Activated CD4-positive, alpha-beta T cell treated with anti-CD3 and anti-CD28 coated beads, Interleukin-10, Interleukin-2, amounts not matched to agents 100 ng/mL and 50 ng/mL, durations not matched to agents 16 hours and 8 hours (primary cell): ENCODE results near the gene FBLN5.
A peak's percentile ranks its signal among the peaks of the same experiment; 100 is the strongest.

ENCODE experiments used
- DNase-seq: peaks from one replicate; pipeline ENCODE4 v3.0.0-alpha.2; 2020

The FBLN5 gene, protein sequence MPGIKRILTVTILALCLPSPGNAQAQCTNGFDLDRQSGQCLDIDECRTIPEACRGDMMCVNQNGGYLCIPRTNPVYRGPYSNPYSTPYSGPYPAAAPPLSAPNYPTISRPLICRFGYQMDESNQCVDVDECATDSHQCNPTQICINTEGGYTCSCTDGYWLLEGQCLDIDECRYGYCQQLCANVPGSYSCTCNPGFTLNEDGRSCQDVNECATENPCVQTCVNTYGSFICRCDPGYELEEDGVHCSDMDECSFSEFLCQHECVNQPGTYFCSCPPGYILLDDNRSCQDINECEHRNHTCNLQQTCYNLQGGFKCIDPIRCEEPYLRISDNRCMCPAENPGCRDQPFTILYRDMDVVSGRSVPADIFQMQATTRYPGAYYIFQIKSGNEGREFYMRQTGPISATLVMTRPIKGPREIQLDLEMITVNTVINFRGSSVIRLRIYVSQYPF

DNA sequence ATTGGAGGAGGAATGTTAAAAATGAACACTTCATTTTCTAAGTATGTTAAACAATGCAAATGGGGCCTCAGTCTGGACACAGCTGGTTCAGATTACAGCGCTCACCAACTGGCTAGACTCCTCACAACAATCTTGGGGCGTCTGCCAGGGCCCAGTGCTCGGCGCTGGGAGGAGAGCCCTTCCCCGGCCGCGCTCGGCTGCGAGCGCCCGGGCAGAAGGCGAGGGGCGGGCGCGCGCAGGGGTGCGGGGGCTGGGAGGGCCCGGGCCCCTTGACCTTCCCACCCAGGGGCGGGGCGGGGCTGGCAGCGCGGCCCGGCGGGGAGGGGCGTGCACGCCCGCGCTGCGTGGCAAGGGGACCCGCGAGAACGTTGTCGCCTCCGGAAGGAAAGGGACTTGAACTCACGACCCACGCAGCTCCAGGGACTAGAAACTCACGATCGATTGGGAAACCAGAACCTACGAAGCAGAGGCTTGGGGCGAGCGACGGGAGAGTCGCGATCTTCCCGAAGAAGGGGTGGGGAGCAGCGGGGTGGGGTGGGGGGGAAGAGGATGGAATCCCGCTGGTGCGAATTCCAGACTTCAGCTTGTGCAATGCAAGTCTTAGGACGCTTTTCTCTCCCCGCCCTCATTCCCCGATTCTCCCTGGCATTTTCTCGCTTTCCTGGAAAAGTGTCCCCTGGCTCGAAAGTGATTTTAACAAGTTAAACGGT is at the start of gene FBLN5:
Gene FBLN5 (minus strand): TSS at position 220 of the 710 bp plus-strand sequence. CDS start 465 bp downstream, outside the sequence.
- DNase-seq, result peak; percentile 46

DNA sequence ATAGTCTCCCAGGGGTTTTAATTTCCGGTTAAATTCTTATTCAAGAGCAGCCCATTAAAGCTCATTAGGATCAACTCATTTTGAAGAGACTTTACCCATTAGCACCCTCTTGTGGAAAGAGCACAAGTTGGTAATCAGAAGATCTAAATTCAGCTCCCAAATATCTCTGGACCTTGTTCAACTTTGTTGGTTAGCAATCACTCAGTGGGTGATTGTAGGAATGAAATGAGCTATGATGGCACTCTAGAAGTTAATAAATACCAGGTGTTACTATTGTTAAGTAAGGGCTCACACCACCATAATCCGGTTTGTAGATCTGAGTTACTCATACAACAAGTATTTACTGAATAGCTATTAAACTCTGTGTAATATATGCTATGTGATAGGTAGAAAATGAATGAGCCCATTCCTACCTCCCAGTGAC is 49.5 kb upstream of the FBLN5 start:
- DNase-seq, result peak; percentile 70

DNA sequence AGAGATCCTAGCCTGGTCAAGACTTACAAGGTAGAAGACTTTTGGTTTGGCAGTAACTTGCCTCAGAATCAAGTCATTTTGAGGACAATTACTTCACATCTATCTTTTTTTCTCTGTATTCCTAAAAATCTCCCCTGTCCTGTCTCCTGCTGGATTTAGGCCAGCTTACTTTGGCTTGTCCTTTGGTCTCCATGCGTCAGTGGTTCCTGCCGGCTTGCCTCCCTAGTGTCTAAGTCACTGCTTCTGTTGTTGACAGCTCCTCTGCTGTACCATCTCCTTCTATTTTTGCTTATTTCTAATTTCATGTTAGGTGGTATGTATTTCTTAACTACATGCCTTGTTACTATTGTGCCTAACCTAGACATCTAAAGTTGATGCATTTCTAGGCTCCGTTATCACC is 39.7 kb upstream of the FBLN5 start:
- DNase-seq, result no peak

DNA sequence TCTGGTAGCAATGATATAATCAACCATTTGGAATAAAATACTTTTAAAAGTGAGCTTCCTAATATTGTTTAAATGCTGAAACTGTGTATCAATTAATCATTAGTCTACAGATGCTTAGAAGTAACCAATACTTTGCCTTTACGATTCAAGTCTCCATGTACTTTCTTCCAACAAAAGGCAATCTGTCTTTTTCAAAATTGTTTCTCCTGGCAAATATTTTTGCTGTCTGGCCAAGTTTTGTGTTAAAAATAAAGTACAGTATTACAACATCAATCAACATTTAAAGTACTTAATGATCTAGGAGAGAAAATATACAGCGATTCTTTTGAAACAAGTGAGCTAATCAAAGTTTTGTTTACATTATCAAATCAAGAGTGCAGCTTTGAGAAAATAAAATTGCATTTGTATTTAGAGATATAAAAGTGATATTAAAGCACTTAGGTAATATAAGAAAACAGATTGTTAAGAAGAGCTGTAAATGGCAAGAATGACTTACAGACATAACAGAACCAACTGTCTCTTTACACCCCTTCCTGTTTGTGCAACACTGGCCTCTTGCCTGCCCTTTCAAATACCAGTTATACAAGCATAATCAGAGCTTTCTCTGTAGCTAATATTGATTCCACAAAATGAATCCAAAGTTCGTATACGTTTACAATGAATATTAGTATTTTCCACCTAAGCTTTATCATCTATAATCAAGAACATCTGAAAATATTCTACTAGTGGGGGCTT is 38.2 kb upstream of the FBLN5 start:
- DNase-seq, result no peak

DNA sequence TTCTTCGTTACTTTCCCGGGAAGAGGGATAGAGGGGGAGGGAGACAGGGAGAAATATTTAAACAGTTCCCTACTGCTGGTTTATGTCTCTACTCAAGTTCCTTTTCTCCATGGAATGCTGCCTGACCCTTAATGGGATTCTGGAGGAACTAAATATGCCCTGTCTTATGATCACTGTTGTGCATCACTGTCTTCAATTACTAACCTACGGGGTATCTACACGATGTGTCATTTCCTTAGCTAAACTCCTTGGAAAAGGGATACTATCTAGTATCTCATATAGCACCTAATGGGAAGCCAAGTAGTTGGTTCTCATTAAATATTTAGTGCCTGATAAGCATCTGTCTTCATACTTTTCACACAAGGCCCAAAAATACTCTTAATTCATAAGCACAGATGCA is 37.5 kb upstream of the FBLN5 start:
- no peak for DNase-seq

DNA sequence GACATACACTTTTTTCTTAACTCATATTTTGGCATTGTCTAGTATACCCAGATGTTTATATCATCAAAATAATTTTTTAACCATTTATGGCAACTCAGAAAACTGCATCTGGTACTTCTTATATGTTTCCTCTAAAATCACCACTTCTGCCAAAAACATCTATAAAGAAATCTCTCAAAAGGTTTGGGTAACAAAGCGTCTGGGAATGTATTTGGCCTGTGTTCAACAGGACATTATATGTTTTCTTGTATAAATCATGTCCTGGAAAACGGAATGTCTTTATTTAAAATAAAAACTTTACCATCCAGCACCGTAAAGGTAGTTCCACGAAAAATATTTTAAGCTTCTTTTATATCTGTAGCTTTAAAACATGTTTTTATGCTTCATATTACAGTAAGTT is 36.1 kb upstream of the FBLN5 start:
- DNase-seq, result no peak

DNA sequence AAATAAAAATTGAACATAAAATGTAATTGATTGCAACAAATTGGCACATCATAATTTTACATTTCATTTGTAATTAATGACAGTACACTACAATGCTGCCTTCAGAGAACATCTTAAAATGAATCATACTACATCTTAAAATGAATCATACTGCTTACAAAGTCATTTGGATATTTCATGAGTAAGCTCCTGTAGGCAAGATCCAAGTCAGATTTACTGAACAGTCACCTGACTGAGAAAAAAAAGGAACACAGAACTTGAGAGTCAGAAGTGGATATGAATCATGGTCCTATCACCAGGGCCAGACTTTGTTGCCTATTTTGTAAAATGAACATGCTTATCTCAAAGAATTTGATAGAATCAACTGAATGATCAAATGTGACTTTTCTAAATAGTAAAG is 32.7 kb upstream of the FBLN5 start:
- peak; percentile 92 for DNase-seq

DNA sequence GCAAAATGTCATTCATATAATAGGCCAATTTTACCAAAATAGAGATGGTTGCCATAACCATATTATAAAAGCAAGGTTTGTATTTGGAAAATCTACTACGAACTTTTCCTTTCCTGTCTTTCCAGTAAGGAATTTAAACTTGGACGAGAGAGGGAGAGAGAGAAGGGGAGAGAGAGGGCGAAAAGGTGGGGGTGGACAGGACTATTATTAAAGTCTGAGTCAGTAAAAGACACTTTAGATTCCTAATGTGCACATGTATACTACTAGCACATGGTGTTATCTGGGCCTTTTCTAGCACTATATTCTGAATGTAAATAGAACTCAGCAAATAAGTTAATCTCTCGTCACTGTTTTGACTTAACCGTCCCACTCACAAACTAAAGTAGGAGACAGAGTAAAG is 30.4 kb upstream of the FBLN5 start:
- DNase-seq, result no peak

DNA sequence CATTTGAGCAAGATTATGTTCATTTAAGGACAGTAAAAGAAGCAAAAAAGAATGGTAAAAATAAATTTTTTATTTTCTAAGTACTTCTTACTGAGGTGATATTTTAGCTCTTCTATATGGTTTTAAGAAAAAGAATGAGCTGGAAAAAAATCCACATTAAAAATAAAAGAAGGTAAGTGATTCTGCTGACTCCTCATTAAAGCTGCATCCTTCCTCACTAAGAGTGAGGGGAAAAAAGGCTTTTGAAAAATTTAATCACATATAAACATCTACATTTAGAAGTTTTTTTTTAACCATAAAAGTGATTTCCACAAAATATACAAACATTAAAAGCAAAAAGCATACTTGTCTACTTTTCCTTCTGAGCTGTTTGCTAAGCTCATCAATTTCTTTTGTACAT is 28.3 kb upstream of the FBLN5 start:
- DNase-seq, result no peak

DNA sequence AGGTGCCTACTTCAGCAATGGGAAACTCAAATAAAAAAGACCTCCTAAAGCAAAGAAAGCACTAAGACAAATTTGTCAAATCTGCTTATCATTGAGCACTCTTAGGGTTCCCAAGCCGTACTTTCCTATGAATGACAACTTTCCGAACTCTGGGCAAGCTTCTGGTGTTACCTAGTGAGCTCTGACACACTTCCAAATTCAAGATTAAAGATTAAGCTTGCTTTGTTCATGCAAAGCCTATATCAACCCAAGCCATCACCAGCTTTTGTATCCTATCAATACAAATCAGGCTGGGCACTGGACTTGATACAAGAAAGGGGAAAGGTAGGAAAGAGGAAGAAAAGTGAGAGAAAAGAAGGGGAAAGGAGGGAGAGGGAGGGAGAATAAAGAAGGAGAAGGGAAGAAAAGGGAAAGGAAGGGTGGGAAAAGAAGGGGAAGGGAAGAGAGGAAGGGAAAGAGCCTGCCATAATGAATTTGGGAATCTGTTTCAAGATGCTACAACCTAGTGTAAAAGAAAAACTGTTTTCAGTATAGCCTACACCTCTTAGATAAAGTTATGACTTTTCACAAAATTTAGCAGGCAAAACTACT is 23.8 kb upstream of the FBLN5 start:
- no peak for DNase-seq

DNA sequence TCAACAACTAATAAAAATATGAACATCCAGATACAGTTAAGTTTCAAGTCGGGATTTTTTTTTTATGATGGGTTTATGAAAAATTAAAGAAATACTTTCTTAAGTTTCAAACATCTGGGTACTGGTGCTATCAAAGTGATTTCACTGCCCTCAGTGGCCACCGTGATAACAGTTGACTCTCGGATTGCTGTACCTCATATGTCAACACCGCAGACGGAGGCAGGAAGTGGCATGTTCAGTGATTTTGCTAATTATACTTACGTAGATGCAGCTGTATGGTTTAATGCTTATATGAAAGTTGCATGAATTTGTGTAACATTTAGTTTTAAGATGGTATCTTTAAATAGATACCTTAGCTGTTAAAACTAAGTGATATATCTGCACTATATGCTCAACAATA is 20.8 kb upstream of the FBLN5 start:
- peak; percentile 63 for DNase-seq

DNA sequence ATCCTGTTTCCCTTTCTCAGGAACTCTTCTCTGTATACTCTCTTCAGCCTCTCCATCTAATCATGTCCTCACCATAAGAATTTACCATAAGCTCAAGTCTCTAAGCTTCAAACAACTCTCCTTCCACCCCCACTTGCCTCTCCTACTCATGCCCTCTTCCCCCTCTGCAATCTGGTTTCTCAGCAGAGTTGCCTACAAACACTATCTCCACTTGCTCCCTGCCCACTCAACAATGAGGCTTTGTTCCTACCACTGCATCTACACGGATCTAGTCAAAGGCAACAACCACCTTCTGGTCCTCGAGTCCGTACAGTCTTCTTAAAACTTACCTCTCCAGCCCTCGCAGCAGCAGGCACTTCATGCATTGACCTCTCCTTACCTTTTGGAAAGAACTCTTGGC is 17.2 kb upstream of the FBLN5 start:
- DNase-seq, result no peak

DNA sequence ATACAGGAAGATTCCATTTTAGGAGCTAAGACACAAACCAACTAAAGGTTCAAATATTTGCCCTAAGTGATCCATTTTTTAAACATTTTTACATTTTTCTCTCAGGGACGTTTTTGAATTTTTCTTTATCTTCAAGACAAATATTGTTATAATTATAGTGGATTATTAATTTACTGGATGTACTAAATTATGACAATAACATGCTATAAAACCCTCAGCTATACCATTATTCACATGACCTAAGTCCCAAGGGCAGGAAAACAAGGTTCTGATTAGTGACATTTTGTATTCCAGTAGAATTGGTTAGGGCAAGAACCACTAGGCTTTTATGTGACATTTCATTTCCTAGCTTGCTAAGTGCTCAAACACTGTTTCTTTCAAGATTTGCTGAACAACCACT is 16.5 kb upstream of the FBLN5 start:
- no peak for DNase-seq

DNA sequence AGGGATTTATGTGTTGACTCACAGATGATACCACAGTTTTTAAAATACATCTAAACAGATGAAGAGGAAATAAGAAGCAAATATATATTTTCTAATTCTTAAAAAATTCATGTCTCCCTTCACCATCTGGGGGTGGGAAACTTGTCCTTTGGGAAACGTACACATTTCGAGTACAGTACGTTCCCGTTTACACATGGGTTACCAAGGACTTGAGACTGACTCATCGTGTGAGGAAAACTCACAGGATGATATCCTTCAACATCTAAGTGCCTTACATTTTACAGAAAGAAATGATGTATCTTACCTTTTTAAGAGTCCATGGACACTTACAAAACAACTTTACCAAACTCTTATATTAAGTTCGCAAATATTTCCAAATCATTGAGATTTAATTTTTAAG is 16.0 kb upstream of the FBLN5 start:
- DNase-seq, result no peak

DNA sequence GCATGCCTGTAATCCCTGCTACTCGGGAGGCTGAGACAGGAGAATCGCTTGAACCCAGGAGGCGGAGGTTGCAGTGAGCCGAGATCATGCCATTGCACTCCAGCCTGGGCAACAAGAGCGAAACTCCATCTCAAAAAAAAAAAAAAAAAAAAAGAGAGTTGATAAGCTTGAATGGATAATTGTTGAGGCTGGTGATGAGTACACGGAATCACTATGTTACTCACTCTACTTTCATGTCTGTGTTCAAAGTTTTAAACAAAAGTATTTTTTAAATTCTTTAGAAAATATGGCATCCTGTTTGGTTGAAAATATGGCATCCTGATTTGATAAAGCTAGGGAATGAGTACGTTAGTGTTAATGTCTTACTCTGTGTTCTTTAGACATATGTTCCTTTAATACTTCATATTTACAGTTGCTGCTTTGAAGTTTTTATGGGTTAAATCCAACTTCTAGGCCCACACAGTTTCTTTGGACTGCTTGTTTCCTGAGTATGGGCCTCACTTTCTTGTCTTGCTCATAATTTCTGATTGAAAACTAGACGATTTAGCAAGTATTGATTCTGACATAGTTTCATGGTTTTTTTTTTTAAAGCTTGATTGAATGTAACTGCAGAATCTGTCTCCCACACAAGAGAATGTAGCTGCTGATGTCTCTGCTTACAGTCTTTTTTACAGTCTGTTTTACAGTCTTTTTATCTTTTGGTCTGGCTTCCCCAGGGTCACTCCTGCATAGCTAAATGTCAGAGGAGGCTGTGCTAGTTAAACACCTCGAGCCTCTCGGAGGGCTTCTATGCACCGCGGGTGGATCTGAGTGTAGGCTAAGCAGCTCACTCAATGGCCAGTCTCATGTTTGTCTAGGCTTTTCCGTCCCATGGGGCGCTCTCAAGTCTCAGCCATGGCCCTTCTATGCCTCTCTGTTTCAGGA is 14.1 kb upstream of the FBLN5 start:
- DNase-seq, result peak; percentile 37

DNA sequence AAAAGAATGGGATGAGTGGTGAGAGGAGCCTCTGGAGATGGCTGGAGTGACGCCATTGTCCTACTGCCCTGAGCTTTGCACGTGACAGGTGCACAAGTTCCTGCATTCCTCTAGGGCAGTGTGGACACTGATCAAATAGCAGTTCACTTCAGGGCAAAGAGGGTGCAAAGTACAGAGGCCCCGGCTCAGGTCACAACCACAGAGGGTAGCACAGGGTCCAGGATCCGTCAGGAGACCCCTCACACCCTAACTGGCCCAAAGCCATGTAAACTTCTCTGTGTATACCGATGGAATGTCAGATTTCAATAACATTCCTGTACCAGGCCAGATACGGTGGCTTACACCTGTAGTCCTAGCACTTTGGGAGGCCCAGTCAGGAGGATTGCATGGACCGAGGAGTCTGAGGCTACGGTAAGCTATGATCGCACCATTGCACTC is 10.4 kb upstream of the FBLN5 start:
- DNase-seq, result no peak

DNA sequence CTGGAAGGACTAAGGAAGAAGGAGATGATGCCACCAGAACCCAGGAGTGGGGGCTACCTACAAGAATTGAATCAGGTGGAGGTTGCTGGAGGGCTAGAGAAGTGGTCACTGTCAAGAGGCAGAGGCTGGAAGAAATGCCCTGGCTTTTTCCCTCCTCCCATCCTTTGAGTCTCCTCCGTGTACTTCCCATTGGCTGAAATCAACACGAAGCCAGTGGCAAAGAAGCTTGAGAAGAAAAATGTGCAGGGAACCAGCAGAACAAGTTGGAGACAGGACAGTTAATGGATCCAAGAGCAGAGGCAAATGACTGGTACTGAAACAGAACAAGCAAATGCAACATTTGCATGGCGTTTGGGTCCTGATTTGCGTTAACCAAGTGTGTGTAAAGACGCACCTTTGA is 9.1 kb upstream of the FBLN5 start:
- DNase-seq, result no peak

DNA sequence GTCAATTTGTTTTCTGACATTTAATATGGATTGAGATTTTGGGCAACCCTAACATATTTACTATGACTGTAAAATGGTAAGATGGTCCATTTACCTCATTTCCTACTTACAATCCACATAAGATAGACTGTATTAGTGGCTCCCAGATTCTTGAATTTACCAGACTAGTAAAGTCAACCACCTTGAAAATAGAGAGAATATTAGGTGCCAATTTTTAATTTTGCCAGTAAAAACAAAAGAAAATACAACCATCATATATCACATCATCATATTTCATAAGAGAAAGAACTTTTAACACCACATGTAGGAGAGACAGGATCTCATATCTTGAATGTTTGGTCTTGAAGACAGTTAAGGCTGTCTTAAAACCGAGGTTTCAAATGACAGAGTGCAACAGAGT is 7.7 kb upstream of the FBLN5 start:
- DNase-seq, result no peak

DNA sequence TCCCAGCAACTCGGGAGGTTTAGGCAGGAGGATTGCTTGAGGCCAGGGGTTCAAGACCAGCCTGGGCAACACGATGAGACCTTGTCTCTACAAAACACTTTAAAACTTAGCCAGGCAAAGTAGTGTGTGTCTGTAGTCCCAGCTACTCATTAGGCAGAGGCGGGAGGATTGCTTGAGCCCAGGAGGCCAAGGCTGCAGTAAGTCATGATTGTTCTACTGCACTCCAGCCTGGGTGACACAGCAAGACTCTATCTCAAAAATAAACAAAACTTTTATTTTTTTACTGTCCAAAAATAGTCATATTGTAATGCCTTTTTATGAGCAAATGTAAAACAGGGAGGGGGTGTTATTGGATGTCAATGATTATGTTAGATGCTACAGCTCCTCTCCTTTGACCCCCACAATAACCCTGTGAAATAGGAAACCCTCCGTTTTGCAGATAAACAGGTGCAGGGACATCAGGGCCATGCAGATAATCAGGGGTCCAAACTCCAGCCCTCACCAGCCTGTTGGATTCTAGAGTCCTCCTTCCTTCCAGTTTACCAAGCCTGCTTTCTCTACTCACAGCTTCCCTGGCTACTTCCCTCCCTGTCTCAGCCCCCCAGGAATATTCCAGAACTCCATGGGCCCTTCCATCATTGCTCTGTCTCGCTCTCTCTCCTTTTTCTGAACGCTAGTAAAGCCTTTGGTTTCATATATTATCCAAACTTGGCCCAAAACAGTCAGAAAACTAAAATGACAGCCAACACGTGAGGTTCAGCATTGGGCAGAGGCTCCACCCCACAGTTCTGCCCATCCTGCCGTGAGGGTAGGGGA is 5.9 kb upstream of the FBLN5 start:
- DNase-seq, result no peak

DNA sequence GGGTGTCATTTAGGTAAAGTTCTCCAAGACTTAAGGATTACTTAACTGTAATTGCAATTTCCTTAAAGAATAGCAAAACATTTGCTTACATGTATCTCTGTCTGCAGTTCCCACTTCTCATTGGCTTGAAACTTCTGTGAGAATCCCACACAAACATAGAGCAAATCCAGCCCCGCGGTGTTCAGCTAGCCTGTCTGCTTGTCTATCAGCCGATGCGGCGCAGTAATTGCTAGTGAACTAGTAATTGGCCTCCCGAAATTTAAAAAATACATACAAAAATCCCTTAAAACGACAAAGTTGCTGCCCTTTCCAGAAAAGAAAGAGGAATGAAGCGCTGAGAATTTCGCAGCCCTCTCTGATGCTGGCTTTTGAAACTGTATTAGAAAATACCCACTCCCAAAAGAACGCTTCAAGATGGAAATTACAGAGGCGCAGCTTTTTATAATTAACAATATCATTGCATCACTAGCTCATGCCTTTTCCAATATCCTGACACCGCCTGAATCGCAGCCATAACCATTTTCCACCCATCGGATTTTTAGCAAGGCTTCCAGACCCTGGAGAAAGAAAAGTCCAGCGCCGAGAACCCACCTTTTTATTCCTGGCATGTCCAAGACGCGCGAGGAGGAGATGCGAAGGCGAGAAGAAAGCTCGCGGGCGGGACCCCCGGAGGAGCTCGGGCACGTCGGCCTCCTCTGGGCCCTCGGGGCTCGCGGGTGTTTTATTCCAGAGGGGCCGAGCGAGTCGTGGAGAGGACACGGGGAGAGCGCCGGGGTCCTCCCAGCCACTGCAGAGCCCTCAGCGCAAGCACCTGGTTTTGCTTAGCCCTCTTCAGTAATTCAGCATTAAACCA is 646 bp downstream of the FBLN5 start:
- no peak for DNase-seq
